ENCODE results near the gene MYL4. TPM values are rescaled to one million over a fixed set of nuclear protein-coding genes. Genes with fewer than 3 reads are reported as not detected.

The MYL4 gene
- total RNA-seq, 1 experiment from 2014 or later, result 0.66 TPM

GRCh38 chr17:47164263-47164662, 44.9 kb upstream of the MYL4 start:
- Histone ChIP-seq H3T11ph (ENCODE audit: low read length) (no peak overlapping the region), H4K20me1 (ENCODE audit: control insufficient read depth, insufficient read depth, insufficient read length) (no peaks in the 10 kb centered on the region), H2BK5ac (ENCODE audit: insufficient read length, low read length) (no peak overlapping the region), H3K9ac (ENCODE audit: extremely low read depth, insufficient read length, low read length) (no peak overlapping the region), H3K4ac (ENCODE audit: low read depth, low read length) (no peak overlapping the region), H3K4me1 (ENCODE audit: insufficient read depth, low read length) (no peaks in the 10 kb centered on the region), H3K56ac (ENCODE audit: insufficient read length, low read depth, low read length) (no peak overlapping the region), H3K14ac (ENCODE audit: insufficient read depth, low read length) (no peak overlapping the region), H2BK120ac (ENCODE audit: low read depth, low read length, poor library complexity, severe bottlenecking) (no peak overlapping the region), H4K91ac (ENCODE audit: insufficient read length, low read depth, low read length) (no peak overlapping the region), H3K79me2 (ENCODE audit: insufficient read depth, low read length) (no peaks in the 10 kb centered on the region), H3K79me1 (ENCODE audit: insufficient read depth, low read depth, low read length, poor library complexity, severe bottlenecking) (peaks cover 3% of the 10 kb centered on the region), H2BK15ac (ENCODE audit: low read depth, low read length) (no peak overlapping the region), H3K27ac (ENCODE audit: insufficient read length, low read depth, low read length) (no peak overlapping the region), H4K8ac (replicated peaks; ENCODE audit: insufficient read length, low read depth, low read length) (no peak overlapping the region), H3K4me2 (ENCODE audit: insufficient read depth, insufficient read length, low read length) (no peak overlapping the region), H3K23ac (ENCODE audit: insufficient read length, low read depth, low read length) (no peak overlapping the region), H2BK20ac (ENCODE audit: low read depth, low read length, poor library complexity, severe bottlenecking) (no peak overlapping the region), H4K5ac (ENCODE audit: insufficient read length, low read depth, low read length) (no peak overlapping the region), H3K9me3 (ENCODE audit: control insufficient read depth, low read depth, low read length) (no peaks in the 10 kb centered on the region), H2BK12ac (ENCODE audit: insufficient read length, low read depth, low read length) (no peak overlapping the region), H3K23me2 (ENCODE audit: insufficient read length, low read depth, low read length, poor library complexity, severe bottlenecking) (no peaks in the 10 kb centered on the region), H2AFZ (ENCODE audit: low read length) (no peak overlapping the region), H2AK5ac (ENCODE audit: insufficient read length, low read length) (no peak overlapping the region), H3K27me3 (ENCODE audit: insufficient read depth, low read length) (no peaks in the 10 kb centered on the region), H3K18ac (ENCODE audit: insufficient read length, low read depth, low read length) (no peak overlapping the region)
- no peaks in the 10 kb centered on the region for H3K27me3 Mint-ChIP-seq (ENCODE audit: low read depth)
- peak overlapping the region in 1 of 3 experiments; percentile 52; a peak in 1 of 7 replicates for H3K27ac Mint-ChIP-seq
- 0 out of 4 replicates have a peak, but pooled peaks cover 0 to 5% of the 10 kb centered on the region in 2 experiments for H3K4me1 Mint-ChIP-seq
- DNase-seq, result no peak
- TF ChIP-seq, protein P1, sequence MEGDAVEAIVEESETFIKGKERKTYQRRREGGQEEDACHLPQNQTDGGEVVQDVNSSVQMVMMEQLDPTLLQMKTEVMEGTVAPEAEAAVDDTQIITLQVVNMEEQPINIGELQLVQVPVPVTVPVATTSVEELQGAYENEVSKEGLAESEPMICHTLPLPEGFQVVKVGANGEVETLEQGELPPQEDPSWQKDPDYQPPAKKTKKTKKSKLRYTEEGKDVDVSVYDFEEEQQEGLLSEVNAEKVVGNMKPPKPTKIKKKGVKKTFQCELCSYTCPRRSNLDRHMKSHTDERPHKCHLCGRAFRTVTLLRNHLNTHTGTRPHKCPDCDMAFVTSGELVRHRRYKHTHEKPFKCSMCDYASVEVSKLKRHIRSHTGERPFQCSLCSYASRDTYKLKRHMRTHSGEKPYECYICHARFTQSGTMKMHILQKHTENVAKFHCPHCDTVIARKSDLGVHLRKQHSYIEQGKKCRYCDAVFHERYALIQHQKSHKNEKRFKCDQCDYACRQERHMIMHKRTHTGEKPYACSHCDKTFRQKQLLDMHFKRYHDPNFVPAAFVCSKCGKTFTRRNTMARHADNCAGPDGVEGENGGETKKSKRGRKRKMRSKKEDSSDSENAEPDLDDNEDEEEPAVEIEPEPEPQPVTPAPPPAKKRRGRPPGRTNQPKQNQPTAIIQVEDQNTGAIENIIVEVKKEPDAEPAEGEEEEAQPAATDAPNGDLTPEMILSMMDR (conservative IDR thresholded peaks at IDR 0.05), result no peak
- H3K36me3 Mint-ChIP-seq (ENCODE audit: insufficient read depth in 1 of 3, low read depth in 3 of 3), result peaks cover 8 to 60% (median 57%) of the 10 kb centered on the region in 3 experiments; a peak in 6 of 7 replicates
- no peaks in the 10 kb centered on the region for H3K9me3 Mint-ChIP-seq
- WGBS (ENCODE audit: extremely low coverage, insufficient read length, low lambda C conversion rate), result no CpG with 5 or more reads among the region's 5 CpGs
- no peak overlapping the region for H3K4me3 Mint-ChIP-seq
